Transverse colon (tissue), 3 donors: ENCODE measurements around the gene PTDSS2.

ENCODE experiments used
- CTCF ChIP-seq, 5 experiments: fragments of 200-600 bp in 3 of 5; fragments of 450-650 bp in 2 of 5; sonication (generic) in 3 of 5; IDR thresholded peaks; 1 replicate in 2 of 5; 2 replicates in 3 of 5; pipeline ENCODE4 v1.5.1; 2016 to 2017; ENCODE audit warnings: antibody characterized with exemption in 5 of 5, inconsistent platforms in 3 of 5, mild to moderate bottlenecking in 2 of 5, moderate library complexity in 1 of 5
- EP300 ChIP-seq: sonication (generic); formaldehyde crosslinking; IDR thresholded peaks from one replicate; pipeline ENCODE4 v1.6.1; 2017; ENCODE audit warnings: antibody characterized with exemption, low read depth
- POLR2A ChIP-seq: fragments of 450-650 bp; IDR thresholded peaks from one replicate; pipeline ENCODE4 v1.6.1; 2016; ENCODE audit warnings: antibody characterized with exemption, mild to moderate bottlenecking, moderate library complexity

GRCh38 chr11:504994-505344 lies 54.9 kb downstream of the PTDSS2 start:
- TF ChIP-seq CTCF (IDR thresholded peaks at IDR 0.05) = no peak
- TF ChIP-seq POLR2A = no peak
- TF ChIP-seq EP300 = no peak
